GM19463 (cell line): Measurements from ENCODE around the gene FBXL5.

Experiments
- ATAC-seq: cut with Tn5 transposase; IDR thresholded peaks from one replicate; pipeline ENCODE4 v1.9.1; 2021; ENCODE audit warnings: mild to moderate bottlenecking, moderate library complexity; ENCODE audit not compliant: unreplicated experiment

FBXL5 gene, protein sequence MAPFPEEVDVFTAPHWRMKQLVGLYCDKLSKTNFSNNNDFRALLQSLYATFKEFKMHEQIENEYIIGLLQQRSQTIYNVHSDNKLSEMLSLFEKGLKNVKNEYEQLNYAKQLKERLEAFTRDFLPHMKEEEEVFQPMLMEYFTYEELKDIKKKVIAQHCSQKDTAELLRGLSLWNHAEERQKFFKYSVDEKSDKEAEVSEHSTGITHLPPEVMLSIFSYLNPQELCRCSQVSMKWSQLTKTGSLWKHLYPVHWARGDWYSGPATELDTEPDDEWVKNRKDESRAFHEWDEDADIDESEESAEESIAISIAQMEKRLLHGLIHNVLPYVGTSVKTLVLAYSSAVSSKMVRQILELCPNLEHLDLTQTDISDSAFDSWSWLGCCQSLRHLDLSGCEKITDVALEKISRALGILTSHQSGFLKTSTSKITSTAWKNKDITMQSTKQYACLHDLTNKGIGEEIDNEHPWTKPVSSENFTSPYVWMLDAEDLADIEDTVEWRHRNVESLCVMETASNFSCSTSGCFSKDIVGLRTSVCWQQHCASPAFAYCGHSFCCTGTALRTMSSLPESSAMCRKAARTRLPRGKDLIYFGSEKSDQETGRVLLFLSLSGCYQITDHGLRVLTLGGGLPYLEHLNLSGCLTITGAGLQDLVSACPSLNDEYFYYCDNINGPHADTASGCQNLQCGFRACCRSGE

DNA sequence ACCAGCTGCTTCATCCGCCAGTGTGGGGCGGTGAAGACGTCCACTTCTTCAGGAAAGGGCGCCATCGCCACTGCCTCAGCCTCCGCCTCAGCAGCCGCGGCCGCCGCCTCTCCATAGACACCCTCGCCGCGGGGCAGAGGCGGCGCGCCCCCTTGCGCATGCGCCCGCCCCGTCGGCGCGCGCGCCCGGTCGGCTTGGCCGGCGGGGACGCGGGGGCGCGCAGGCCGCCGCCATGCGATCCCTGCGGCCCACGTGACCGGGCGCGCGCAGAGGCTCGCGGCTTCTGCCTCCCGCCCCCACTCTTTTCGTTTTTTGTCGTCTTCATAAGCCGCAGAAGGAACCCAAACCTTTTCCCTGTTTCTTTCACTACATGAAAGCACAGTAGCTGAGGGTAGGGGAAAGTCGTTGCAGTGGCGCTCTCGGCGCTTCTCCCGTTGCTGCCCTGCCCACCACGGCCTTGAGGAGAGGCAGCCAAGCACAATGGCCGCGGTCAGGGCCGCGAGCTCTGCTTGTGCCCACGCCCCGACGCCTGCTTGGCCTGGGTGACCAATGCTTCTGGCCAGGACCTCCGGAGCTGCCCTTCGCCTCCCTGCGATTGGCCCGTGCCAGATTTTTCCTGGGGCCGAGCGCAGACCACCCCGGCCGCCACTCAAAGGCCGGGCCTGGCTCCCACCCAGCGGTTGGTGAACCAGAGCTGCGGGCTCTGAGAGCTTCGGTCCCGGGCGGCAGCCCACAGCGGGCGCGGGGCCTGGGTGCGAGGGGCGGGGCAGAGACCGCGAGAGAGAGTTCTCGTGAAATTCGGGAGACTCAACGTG is at the start of gene FBXL5:
Gene FBXL5 (minus strand): TSS at position 135 of the 815 bp plus-strand sequence. CDS start 70 bp downstream, at position 65.
- ATAC-seq: peak; percentile 66

DNA sequence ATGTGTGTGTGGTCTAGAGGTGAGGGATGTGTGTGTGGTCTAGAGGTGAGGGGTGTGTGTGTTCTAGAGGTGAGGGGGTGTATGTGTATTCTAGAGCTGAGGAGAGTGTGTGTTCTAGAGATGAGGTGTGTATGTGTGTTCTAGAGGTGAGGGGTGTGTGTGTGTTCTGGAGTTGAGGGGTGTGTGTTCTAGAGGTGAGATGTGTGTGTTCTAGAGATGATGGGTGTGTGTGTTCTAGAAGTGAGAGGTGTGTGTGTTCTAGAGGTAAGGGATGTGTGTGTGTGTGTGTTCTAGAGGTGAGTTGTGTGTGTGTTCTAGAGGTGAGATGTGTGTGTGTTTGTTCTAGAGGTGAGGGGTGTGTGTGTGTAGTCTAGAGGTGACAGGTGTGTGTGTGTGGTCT is 49.0 kb upstream of the FBXL5 start:
- ATAC-seq: no peak

DNA sequence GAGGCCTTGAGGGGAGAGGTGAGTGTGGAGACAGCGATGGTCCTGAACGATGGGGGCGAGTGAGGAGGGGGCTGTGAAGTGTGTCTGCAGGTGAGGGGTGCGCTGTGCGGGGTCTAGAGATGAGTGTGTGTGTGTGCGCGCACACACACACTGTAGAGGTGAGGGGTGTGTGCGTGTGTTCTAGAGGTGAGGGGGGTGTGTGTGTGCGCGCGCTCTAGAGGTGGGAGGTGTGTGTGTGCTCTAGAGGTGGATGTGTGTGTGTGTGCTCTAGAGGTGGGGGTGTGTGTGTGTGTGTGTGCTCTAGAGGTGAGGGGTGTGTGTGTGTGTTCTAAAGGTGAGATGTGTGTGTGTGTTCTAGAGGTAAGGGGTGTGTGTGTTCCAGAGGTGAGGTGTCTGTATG is 48.3 kb upstream of the FBXL5 start:
- no peak for ATAC-seq

DNA sequence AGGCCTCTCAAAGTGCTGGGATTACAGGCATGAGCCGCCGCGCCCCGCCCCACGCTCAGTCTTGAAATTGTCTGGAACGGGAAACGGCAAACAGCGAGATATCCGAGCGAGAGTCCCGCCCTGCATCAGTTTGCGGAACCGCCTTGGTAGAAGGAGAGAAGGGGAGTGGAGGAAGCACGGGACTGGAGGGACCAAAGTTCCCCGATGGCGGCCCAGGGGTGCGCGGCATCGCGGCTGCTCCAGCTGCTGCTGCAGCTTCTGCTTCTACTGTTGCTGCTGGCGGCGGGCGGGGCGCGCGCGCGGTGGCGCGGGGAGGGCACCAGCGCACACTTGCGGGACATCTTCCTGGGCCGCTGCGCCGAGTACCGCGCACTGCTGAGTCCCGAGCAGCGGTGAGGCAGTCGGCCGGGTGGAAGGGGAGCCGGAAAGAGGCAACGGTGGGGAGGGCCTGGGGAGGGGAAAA is 47.8 kb upstream of the FBXL5 start, which contains the start of gene BST1:
Gene BST1 (plus strand): TSS at position 125 of the 463 bp plus-strand sequence. CDS start 80 bp downstream, at position 205.
- peak; percentile 72 for ATAC-seq

DNA sequence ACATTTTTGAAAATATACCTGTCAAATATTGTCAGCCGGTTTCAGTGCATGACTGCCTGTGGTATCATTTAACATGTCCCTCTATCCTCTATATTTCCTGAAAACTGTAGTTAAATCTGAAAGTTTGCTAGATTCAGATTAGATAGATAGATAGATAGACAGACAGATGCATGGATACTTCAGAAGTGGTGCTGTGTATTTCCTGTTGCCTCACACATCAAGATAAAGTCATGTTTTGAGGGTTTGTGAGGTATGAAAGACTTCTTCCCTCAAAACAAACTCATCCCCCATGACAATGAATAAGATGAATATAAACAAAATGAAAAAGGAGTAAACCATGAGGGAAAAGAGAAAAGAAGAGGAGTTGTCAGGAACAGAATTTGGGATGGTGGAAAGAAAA is 41.7 kb upstream of the FBXL5 start:
- no peak for ATAC-seq

DNA sequence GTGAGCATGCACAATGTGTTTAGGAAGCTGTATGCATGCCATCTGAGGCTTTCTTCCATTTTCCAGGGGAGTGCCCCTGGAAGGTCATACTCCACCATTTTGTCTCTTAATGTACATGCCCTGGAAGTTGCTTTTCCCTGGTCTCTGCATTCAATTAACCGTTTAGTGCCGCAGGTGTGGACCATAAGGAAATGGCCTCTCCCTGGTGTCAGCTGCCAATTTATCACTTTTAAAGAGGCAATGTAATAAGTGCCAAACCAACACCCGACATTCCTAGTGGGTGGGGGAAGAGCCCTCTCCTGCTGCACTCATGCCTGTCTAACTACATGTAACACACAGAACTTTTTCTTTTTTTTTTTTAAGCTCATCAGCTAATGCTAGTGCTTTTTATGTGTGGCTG is 40.6 kb upstream of the FBXL5 start:
- ATAC-seq: no peak

DNA sequence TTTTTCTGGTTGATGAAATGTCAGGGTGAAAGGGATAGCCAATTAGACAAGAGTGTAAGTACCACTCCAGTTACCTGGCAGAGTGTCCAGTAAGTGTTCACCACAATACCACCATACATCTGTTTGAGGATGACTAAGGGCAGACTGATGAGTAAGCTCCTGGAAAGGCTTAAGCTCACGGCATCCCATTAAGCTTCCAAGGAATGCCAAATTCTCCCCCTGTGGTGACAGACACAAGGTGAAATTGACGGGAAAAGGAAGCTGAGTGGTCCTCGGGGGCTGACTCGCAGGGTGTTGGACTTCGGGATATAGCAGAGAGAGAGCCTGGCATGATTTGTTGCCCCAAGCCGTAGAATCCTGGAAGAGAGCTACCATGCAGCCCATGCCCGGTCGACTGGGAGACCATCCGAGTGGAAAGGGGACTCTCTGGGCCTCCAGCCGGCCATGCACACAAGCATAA is 40.1 kb upstream of the FBXL5 start:
- ATAC-seq: no peak

DNA sequence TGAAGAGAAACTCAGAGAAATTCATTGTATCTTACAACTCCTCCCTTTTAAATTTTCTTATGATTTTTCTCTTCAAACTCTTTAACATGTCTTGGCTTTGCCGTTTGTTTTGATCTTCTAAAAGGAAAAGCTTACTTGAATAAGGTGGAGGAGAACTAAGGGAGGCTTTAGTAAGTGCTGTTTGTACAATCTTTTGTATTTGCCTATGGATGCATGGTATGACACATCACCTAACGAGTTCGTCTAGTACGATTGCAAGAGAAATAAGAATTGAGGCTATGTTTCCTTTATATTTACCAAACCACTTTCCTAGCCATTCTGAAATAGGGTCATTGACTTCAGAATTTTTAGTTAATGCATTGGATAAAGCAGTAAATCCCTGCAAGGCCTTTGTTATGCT is 39.3 kb upstream of the FBXL5 start:
- no peak for ATAC-seq

DNA sequence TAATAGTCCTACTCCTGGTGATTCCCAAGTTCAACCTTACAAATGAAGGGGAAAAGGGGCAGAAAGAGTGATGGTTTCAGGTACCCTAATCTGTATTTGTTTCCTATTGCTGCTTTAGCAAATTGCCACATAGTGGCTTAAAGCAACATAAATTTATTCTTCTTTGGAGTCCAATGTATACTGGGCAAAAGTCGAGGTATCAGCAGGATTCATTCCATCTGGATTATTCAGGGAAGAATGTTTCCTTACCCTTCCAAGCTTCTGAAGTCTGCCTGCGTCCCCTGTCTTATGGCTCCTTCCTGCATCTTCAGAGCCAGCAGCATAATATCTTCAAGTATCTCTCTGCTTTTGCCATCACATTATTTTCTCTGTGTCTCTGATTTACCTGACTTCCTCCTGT is 37.4 kb upstream of the FBXL5 start:
- no peak for ATAC-seq

DNA sequence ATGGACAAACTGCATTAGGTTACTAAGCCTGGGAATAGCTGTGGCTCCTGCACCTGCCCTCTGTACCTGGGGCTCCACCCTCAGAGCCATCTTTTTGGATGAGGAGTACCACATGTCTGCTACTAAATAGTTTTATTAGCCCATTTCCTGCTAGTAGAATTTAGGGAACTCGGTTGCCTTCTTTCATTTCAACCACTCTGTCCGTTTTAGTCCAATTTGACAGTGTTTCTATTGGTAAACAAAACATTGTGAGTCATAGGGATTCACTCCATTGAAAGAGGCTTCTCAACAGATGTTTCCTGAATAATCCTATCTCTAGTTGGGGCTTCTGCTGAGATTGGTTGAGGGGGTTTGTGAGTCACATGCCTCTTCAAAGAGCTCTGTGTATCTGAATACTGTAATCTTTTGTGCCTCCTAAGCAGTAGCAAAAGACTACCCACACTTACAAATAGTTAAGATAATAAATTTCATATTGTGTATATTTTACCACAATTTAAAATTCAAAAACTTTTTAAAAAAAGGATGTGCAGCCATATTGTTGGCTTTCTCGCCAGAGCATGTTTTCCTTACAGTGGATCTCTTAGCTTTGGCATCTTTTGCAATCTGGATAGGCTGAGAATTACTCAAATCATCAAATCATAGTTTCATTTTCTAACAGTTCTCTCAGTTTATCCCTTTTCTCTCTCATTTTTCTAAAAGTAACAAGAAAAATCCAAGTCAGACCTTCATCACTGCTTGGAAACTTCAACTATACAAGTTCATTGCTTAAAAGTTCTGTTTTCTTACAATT is 36.4 kb upstream of the FBXL5 start:
- no peak for ATAC-seq

DNA sequence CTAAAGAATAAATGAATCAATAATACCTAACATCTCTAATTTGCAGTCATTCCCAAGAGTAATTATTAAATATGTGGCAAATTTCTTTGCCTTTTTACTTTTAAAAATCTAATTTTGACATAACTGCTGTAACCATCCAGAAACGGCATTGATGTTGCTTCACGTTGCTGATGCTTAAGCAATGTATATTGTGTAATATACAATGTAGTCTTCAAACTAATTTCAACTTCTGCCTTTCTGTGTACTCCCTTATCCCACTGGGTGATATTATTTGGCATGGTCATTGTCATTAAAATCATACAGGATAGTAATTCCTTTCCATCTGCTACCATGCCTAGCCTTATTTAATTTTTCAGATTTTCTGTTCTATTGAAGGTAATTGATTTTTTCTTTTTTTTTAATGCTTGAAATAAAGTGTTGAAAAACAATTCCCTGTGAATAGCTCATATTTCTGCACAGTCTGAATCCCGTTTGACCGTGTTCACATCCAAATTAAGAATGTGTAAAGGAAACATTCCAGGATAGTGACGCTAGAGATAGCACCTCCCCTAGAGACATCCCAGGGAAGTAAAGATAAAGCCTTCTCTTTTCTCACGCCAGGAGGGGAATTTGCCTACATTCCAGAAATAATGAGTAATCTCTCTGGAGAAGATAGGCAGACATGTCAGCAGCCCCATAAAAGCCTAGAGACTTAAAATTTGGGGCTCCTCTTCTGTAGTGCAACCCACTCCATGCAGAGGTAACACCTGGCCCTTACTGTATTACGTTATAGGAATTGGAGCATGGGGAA is 35.1 kb upstream of the FBXL5 start:
- ATAC-seq: no peak

DNA sequence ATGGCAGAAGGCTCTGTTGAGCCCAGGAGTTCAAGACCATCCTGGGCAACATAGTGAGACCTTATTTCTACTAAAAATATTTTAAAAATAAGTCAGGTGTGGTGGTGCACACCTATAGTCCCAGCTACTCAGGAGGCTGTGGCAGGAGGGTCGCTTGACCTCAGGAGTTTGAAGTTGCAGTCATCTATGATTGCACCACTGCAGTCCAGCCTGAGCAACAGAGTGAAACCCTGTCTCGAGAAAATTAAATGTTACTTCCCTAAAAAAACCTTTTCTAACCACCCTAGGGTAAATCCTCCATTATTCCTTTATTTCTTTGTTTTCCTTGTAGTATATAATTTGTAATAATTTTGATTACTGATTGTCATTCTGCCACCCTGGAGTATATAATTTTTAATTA is 34.4 kb upstream of the FBXL5 start:
- ATAC-seq: no peak

DNA sequence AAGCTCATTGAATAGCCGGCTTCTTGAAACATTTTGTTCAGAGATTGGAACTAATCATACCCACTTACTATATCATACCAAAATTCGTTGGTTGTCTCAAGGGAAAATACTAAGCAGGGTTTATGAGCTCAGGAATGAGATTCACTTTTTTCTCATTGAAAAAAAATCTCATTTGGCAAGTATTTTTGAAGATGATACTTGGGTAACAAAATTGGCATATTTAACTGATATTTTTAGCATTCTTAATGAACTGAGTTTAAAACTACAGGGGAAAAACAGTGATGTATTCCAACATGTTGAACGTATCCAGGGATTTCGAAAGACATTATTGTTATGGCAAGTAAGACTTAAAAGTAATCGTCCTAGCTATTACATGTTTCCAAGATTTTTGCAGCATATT is 32.9 kb upstream of the FBXL5 start:
- ATAC-seq: no peak

DNA sequence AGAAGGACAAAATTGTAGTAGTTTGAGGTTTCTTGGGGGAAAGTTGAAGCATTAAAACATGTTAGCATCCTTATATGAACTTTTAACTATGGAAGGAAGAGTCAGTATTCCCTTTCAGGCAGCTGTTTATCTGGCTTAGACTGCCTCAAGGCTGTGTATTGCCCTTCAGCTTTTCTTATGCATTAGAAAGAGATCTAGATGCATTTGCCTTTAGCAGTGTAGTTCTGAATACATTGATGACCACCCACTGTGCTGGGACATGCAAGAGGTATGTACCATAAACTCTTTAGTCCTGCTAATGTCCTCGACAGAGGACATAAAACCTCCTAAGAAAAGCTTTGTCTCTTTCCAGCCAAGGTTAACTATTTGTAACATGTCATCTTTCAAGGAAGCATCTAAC is 29.3 kb upstream of the FBXL5 start:
- no peak for ATAC-seq

DNA sequence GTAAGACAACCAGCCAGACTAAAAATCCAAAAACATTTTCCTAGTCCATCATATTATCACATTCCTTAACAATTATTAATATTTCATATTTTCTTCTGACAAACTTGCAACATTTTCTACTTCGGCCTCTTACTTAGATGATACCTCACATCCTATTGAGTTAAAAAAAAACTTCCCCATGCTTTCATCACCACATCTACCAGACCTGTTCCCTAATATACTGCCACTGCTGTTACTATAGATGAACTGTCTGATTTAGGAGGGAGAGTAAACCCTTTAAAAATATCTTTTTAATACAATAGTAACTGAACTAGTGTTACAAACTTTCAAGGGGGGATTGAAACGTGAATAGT is 28.0 kb upstream of the FBXL5 start:
- no peak for ATAC-seq

DNA sequence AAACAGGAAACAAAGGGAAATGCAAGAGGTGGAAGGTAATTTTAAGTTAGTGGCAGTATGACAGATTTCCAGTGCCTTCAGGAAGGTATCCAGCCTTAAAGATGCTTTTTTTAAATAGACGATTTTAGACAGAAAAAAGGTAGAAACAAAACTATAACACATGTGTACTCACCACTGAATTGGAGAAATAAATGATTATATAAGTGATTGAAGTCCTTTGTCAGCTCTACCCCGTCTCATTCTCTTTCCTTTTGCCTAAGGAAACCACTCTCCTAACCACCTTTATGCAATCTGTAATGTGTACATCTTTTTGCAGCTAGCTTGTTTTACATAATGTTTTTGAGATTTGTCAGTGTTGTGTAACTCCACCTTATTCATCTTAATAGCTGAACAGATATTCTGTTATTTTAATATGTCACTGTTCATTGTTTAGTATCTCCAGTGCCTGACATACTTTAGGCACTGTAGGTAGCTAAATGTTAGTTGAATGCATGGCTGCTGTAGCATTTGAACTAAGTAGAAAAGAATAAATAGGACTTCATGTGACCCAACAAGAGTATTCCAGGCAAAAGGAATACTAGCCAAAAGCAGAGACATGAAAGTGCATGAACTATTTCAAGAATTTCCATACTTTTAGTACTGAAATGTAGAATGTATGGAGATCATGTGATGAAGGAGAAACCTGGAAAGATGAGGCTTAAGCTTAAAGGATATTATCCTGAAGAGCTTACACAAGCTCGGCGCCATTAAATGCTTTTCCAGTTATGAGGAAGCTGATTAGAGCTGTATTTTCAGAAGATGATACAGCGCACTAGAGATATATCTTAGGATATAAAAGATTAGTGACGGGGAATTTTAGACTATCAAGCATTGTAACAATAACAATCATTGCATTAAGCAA is 27.3 kb upstream of the FBXL5 start:
- no peak for ATAC-seq

DNA sequence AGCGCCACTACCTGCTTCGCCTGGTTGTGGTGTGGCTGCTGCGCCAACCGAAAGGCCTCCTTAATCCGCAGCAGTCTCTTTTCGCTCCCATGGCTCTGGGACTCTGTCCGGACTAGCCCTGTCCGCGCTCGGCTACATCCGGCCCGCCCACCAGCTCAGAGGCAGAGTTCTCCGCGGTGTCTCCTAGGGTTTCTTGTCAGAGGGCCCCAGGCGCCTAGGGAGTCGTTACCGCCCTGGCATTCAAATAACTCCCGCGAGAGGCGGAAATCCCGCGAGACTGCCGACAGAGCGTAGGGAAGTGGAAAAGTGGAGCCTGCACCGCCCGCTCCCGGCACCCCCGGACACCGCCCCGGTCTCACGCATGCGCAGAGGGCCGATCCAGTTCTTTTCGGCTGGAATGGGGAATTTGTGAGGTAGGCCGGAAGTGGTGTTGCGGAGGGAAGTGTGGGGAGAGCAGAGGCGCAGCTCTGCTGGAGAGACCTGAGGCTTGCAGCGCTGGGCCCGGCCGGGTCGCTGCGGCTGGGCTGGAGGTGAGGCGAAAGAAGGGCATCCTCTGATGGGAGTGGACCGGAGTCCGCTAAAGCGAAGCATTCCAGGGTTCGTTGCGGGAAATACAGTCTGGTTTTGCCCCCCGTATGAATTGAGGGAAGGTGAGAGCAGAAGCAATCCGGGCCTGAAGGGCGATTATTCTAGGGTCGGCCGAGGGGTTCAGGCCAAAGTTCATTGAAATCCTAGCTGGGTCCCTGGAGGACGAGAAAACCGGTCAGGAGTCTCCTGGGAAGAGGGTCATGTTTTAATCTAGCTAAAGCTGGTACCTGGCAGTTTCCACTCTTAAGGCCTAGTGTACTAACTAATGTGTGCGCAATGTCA is 26.4 kb upstream of the FBXL5 start, which contains the start of gene FAM200B:
Gene FAM200B (plus strand): TSS at position 456 of the 870 bp plus-strand sequence. CDS start 5,151 bp downstream, outside the sequence.
- ATAC-seq: peak; percentile 86

DNA sequence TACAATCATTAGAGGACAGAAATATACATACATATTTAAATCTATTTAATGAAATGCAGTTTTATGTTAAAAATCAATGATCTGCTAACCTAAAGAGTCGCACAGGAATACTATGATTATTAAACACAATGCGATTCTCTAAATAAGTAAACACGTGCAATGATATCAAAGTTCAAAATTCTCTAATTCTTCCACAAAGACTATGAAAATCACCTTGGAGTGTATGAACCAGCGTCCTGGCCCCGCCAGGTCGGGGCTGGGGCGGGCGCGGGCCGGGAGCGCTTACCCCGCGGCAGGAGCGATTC is 25.9 kb upstream of the FBXL5 start:
- ATAC-seq: no peak
